ENCODE measurements around the gene KCNS3.

The KCNS3 gene, protein sequence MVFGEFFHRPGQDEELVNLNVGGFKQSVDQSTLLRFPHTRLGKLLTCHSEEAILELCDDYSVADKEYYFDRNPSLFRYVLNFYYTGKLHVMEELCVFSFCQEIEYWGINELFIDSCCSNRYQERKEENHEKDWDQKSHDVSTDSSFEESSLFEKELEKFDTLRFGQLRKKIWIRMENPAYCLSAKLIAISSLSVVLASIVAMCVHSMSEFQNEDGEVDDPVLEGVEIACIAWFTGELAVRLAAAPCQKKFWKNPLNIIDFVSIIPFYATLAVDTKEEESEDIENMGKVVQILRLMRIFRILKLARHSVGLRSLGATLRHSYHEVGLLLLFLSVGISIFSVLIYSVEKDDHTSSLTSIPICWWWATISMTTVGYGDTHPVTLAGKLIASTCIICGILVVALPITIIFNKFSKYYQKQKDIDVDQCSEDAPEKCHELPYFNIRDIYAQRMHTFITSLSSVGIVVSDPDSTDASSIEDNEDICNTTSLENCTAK

GRCh38 chr2:17878281-17879136 is at the start of gene KCNS3:
Gene KCNS3, plus strand, starts transcription at chr2:17878667. Its CDS starts 52,342 bp downstream, at chr2:17931009.
- no peak for DNase-seq (ENCODE audit: low read depth)

- DNase-seq (ENCODE audit: low read depth): no peak
Observed at GRCh38 chr2:17830053-17831034, 48.1 kb upstream of the KCNS3 start.

GRCh38 chr2:17835516-17835915 is 43.0 kb upstream of the KCNS3 start:
- no peak for DNase-seq (ENCODE audit: low read depth)

DNA sequence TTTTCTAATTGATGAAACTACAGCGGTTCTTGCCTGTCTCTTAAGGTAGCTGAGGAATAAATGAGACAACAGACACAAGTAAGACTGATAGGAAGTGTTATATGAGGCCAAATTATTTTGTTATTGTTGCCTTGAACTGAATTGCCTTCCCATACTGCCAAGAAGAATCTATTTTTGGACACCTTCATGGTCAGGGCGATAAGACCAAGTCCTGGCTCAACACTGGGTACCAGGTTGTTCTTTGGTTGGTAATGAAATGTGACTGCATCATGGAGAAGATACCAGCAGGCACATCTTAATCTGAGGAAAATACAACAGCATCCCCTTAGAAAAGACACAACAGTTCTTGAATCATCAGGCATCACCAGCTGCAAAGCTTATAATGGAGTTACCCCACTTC is 38.5 kb upstream of the KCNS3 start:
- no peak for DNase-seq (ENCODE audit: low read depth)

GRCh38 chr2:17843457-17843856 is 35.0 kb upstream of the KCNS3 start:
- DNase-seq (ENCODE audit: low read depth): no peak

GRCh38 chr2:17845806-17846205 is 32.7 kb upstream of the KCNS3 start:
- no peak for DNase-seq (ENCODE audit: low read depth)

DNA sequence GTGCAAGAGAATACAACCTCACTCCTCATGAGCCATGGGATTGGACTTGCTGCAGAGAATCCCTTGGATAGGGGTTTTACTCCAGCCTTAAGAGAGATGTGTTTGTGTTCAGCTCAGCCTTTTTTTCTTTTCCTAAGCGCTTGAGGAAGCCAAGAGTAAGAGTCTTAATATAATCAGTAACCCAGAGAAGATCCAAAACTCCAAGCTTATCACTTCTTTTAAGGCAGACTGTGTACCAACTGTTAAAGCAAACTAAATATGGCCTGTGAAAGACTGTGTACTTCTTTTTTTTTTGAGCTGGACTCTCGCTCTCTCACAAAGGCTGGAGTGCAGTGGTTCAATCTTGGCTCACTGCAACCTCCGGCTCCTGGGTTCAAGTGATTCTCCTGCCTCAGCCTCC is 31.8 kb upstream of the KCNS3 start:
- DNase-seq (ENCODE audit: low read depth): no peak

DNA sequence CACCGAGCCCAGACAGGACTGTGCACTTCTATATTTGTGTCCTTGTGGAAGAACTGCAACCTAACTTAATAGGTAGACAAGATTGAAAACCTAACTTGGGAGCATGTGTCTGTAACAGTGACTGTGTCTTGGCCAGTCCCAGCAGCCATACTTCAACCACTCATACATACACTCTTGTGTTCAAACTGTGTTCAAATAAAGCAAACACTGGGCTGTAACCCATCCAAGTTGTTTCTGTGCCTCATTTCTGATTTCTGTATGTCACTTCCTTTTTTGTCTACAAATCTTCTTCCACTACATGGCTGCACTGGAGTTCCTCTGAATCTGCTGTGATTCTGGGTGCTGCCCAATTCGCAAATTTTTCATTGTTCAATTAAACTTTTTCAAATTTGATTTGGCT is 31.2 kb upstream of the KCNS3 start:
- DNase-seq (ENCODE audit: low read depth): no peak

DNA sequence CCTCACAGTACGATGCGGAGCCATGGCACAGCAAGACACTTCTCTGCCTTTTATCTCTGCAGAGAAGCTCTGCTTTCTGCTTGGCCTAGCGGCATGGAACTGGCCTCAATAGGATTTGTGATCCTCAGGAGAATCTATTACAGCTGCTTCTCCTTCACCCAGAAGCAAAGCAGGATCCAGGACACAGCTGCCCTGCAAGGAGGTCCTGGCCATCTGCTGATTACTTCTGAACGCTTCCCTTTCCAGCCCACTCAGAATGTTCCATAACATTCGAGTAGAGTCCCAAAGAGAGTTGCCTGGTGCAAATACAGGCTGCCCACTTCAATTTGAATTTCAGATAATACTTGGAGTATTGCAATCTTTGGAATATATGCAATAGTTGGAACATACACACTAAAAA is 29.2 kb upstream of the KCNS3 start:
- no peak for DNase-seq (ENCODE audit: low read depth)

DNA sequence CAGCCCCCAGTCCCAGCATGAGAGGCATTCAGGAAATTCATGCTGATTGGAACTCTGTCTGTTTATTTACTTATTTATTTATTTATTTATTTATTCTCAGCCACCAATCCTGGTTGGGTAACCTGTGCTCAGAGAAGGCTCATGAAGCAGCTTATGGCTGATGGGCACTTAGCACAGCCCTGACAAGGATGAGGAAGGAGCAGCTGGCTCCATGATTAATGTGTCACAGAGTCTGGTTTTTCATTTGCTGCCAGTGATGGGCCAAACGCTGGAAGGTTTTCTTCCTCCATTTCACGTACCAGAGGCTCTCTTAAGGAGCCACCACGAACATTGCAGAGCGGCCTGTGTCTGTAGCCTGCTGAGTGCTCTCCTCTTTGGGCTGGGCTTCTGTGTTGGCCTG is 28.3 kb upstream of the KCNS3 start:
- DNase-seq (ENCODE audit: low read depth): no peak

DNA sequence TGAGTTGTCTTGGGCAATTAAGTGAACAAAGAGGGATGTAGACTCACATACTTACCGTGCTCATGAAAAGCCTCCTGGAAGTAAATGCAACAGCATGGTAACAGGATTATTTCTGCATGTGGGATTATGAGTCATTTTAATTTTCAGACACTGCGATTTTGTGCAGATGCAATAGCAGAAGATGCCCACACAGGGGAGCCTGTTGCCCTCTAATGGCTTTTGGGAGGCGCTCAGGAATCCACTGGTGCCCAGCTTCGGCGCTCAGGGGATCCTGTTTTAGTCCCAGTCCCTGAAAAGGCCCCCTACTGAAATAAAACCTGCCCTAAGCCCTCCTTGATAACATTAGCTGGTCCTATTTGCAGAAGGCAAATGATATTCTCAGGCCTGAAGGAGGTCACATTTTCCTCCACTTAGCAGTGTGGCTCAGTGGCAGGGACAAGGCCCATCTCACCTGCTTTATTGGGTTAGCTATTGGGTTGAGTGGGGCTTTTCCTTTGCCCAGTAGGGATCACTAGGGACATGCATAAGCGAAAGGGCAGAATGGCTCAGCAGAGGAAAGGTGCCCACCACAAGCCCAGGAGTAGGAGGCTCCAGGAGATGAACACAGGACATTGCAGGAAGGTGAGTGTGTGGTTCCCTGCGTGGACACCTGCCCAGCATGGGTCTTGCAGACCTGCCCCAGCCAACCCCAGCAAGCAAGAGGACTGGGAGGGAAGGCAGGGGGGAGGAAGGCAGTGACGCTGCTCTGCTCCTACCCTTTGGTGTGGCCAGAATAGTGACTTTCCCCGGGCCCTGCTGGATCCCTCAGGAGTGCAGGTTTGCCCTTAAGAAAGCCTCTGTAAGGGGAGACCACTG is 26.5 kb upstream of the KCNS3 start:
- DNase-seq (ENCODE audit: low read depth): no peak

GRCh38 chr2:17853799-17854198 is 24.7 kb upstream of the KCNS3 start:
- DNase-seq (ENCODE audit: low read depth): no peak

DNA sequence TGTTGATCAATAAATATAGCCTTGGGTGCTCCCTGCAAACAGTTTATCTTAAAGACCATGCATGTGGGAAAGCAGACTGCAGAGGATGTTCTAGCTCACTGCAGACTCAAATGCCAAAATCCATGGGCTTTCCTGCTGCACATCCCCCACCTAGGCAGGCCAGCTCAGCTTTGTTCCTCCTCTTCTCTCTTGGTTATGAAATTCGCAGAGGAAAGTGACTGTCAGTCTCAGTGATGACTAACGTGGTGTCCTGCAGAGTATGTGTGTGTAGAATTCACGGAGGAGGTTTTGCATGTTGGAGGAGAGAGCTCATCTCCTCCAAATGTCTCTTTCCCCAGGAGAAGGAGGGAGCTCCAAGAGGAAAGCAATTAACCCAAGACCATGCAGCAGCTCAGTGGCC is 21.4 kb upstream of the KCNS3 start:
- DNase-seq (ENCODE audit: low read depth): no peak

GRCh38 chr2:17858064-17858463 is 20.4 kb upstream of the KCNS3 start:
- no peak for DNase-seq (ENCODE audit: low read depth)

DNA sequence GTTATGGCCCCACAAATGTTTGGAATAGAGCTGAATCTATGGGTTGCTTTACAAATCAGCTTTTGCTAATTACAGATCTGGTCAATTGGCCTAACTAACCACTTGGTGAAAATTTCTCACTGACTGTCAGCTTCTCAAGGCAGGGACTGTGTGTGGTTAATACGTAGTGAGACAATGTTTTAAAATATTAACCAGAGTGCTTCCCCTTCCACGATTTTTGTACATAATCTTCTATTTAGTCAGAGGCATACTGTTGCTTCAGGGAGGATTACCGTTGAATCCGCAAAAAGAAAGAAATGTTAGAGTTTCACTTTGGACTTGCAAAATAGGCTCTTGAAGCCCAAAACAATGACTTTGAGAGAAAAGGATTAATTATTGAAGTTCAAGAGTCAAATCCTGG is 14.9 kb upstream of the KCNS3 start:
- no peak for DNase-seq (ENCODE audit: low read depth)

DNA sequence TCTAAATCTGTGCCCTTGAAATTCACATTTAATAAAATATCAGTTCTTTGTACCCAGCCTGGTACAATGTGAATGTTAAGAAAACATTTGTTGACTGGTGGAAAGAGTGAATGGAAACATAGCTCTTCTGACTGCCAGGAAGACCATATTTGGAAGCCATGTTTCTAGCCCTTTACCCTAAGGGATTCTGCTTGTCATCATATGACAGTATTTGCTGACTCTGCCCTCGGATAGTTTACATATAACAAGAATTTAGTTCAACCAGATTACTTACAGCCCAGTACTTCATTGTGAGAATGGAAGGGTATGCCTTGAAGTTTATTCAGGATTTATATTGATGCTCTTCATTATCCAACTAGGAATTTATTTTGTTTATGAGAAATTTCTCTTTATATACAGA is 13.8 kb upstream of the KCNS3 start:
- no peak for DNase-seq (ENCODE audit: low read depth)

- no peak for DNase-seq (ENCODE audit: low read depth)
Observed at GRCh38 chr2:17867133-17867532, 11.3 kb upstream of the KCNS3 start.

- no peak for DNase-seq (ENCODE audit: low read depth)
Observed at GRCh38 chr2:17869128-17869527, 9.3 kb upstream of the KCNS3 start.

- DNase-seq (ENCODE audit: low read depth): no peak
Observed at GRCh38 chr2:17871639-17872038, 6.8 kb upstream of the KCNS3 start.

DNA sequence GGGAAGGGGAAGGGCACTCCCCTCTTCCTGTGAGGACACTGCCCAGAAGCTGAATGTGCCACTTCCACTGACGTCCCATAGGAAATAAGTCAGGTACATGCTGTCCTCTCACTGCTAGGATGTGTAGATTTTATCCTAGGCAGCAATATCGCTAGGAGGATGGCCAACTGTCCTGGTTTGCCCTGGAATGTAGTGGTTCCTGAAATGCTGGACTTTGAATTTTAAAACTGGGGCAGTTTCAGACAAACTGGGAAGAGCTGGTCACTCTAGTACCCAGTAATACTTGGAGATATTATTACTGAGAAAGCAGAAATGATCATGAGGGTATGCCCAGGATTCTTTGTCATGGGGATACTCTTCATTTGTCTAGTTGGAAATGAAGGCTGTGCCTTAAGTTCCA is 5.4 kb upstream of the KCNS3 start:
- no peak for DNase-seq (ENCODE audit: low read depth)

GRCh38 chr2:17876590-17876989 is 1.9 kb upstream of the KCNS3 start:
- no peak for DNase-seq (ENCODE audit: low read depth)

Data from activated gamma-delta T cell treated with anti-CD3 and anti-CD28 coated beads, Interleukin-2, amount 50 U/mL, for 16 hours (primary cell).